ENCODE results near the gene RTP1. TPM values are rescaled to one million over a fixed set of nuclear protein-coding genes. Genes with fewer than 3 reads are reported as not detected.

The RTP1 gene
- total and polyA plus RNA-seq, 2 of the 4 experiments (the other 2 are of a cell fraction), result not detected

- CTCF ChIA-PET, result no interaction called here
- DNase-seq (no peak), ATAC-seq (ENCODE audit: low read depth) (no peak)
- Histone ChIP-seq H3K4ac (ENCODE audit: low read depth, low read length) (no peak overlapping the region), H2BK20ac (ENCODE audit: low read depth, low read length) (no peak overlapping the region), H4K91ac (ENCODE audit: insufficient read depth, low read depth, low read length) (no peak overlapping the region), H2BK15ac (ENCODE audit: low read depth, low read length) (no peak overlapping the region), H2BK120ac (ENCODE audit: low read depth, low read length) (no peak overlapping the region), H2BK5ac (ENCODE audit: low read depth, low read length, poor library complexity, severe bottlenecking) (no peak overlapping the region), H2AFZ (replicated peaks; ENCODE audit: low read length, poor library complexity) (no peak overlapping the region), H3K9me3 (ENCODE audit: control insufficient read depth, insufficient read depth, low read length) (peaks cover 2% of the 10 kb centered on the region; the same call in 1 of the 2 replicates), H2AK5ac (ENCODE audit: low read depth, low read length) (no peak overlapping the region), H4K8ac (ENCODE audit: low read depth in 2 of 2, low read length in 2 of 2) (no peak overlapping the region), H3K56ac (ENCODE audit: extremely low read depth, insufficient read depth, low read length) (no peak overlapping the region), H4K5ac (ENCODE audit: low read depth, low read length) (no peak overlapping the region), H3K9me1 (ENCODE audit: insufficient read depth, low read length) (no peaks in the 10 kb centered on the region), H3K27ac (ENCODE audit: insufficient read depth, low read length) (no peak overlapping the region), H4K20me1 (ENCODE audit: insufficient read depth, low read length) (no peaks in the 10 kb centered on the region), H3K4me1 (ENCODE audit: control insufficient read depth, insufficient read depth, low read length) (peaks cover 8% of the 10 kb centered on the region), H3K9ac (ENCODE audit: low read depth, low read length) (no peak overlapping the region), H3K23ac (ENCODE audit: low read depth, low read length) (no peak overlapping the region), H3K36me3 (ENCODE audit: control insufficient read depth, insufficient read depth, low read length) (no peaks in the 10 kb centered on the region), H3K4me2 (ENCODE audit: low read depth, low read length) (no peak overlapping the region), H3K4me3 (ENCODE audit: insufficient read depth, low read depth, low read length) (no peak overlapping the region), H2AK9ac (replicated peaks; ENCODE audit: low read depth, low read length, poor library complexity) (no peak overlapping the region), H3K18ac (ENCODE audit: low read depth, low read length) (no peak overlapping the region), H3K27me3 (ENCODE audit: control insufficient read depth, insufficient read depth, low read length) (peaks cover 22% of the 10 kb centered on the region), H3K14ac (replicated peaks; ENCODE audit: low read depth, low read length) (no peak overlapping the region), H3K79me1 (ENCODE audit: low read depth in 1 of 2, low read length in 2 of 2) (no peaks in the 10 kb centered on the region)
- TF ChIP-seq MAFK (IDR thresholded peaks at IDR 0.05; ENCODE audit: low read depth, low read length) (peak; percentile 43; the same call in 1 of the 2 replicates), CEBPB (IDR thresholded peaks at IDR 0.05; ENCODE audit: low read depth, low read length) (no peak)
- intact Hi-C loops (cut with micrococcal nuclease), result no loop called here
- 40% methylated on average over 2 of the region's 2 CpGs; no CpG with 5 or more reads in 1 of the 2 experiments for WGBS, 2 experiments (ENCODE audit: extremely low coverage in 2 of 2, insufficient read length in 1 of 2)
- no TSS peak for BruUV-seq (replicated peaks)
- dilution Hi-C loops (cut with HindIII; ENCODE audit: low sequenced_read_pairs, unreplicated experiment), result loop anchor here (25.0 kb wide), 1 partner anchor 480 kb away; no protein-coding TSS in a partner anchor
- in situ Hi-C loops (cut with MboI; ENCODE audit: low sequenced_read_pairs), result no loop called here
- POLR2A ChIA-PET (ENCODE audit: unreplicated experiment), result no interaction called here
Measured at GRCh38 chr3:187207062-187207461, 9.8 kb downstream of the RTP1 start.

Measured in IMR-90 (cell line).